Measurements from ENCODE around the gene ZNF384. TPM values are rescaled to one million over a fixed set of nuclear protein-coding genes. Genes with fewer than 3 reads are reported as not detected.

Gene ZNF384
- total and polyA plus RNA-seq, 2 of the 8 experiments (the other 6 are each of a cell fraction or from before 2014, with no cell fraction given) = 59.0 to 59.6 TPM

- TF ChIP-seq SUZ12 (IDR thresholded peaks at IDR 0.05; ENCODE audit: low read length) (0 out of 2 replicates have a peak, but pooled peaks have one; percentile 11), HDAC2 (IDR thresholded peaks at IDR 0.05; ENCODE audit: borderline replicate concordance in 1 of 2, low read depth in 2 of 2, low read length in 2 of 2) (peak in 1 of 2 experiments; percentile 79; a peak in 2 of 4 replicates), HDAC6 (IDR thresholded peaks at IDR 0.05; ENCODE audit: low read depth, low read length) (no peak), CHD1 (IDR thresholded peaks at IDR 0.05; ENCODE audit: low read depth, low read length) (no peak), MAX (IDR thresholded peaks at IDR 0.05) (peak; percentile 100), CEBPB (IDR thresholded peaks at IDR 0.05; ENCODE audit: low read depth, low read length) (no peak), RAD21 (IDR thresholded peaks at IDR 0.05 in 1 of 2, conservative IDR thresholded peaks at IDR 0.05 in 1 of 2; ENCODE audit: low read depth in 2 of 2, low read length in 2 of 2) (peak; percentile 53 to 67; a peak in 3 of 4 replicates), ATF2 (IDR thresholded peaks at IDR 0.05; ENCODE audit: low read length) (no peak; the same call in 1 of the 2 replicates), CBX5 (IDR thresholded peaks at IDR 0.05; ENCODE audit: low read depth, low read length) (no peak), TEAD4 (IDR thresholded peaks at IDR 0.05; ENCODE audit: low read depth, low read length) (no peak; the same call in 1 of the 2 replicates), PHF8 (conservative IDR thresholded peaks at IDR 0.05; ENCODE audit: low read depth, low read length) (peak; percentile 54; the same call in 1 of the 2 replicates), SP4 (IDR thresholded peaks at IDR 0.05; ENCODE audit: low read length) (0 out of 2 replicates have a peak, but pooled peaks have one; percentile 53), NRF1 (IDR thresholded peaks at IDR 0.05; ENCODE audit: low read depth, low read length) (no peak), ZNF274 (IDR thresholded peaks at IDR 0.05; ENCODE audit: borderline replicate concordance, extremely low read depth, low read length) (no peak), POU5F1 (IDR thresholded peaks at IDR 0.05; ENCODE audit: low read depth, low read length) (no peak), RBBP5 (IDR thresholded peaks at IDR 0.05; ENCODE audit: borderline replicate concordance, low read depth, low read length) (peak; percentile 79; the same call in 1 of the 2 replicates), RXRA (IDR thresholded peaks at IDR 0.05; ENCODE audit: insufficient read depth, low read depth, low read length) (no peak), EP300 (IDR thresholded peaks at IDR 0.05; ENCODE audit: borderline replicate concordance in 1 of 2, low read depth in 2 of 2, low read length in 2 of 2) (0 out of 3 replicates have a peak, but pooled peaks of 1 of the 2 experiments have one; percentile 40), JUND (IDR thresholded peaks at IDR 0.05; ENCODE audit: low read length) (peak; percentile 25; the same call in 1 of the 2 replicates), CHD2 (IDR thresholded peaks at IDR 0.05; ENCODE audit: low read length) (peak; percentile 51), SIX5 (IDR thresholded peaks at IDR 0.05; ENCODE audit: low read depth, low read length) (no peak)
Measured at GRCh38 chr12:6620137-6620884, 68.9 kb downstream of the ZNF384 start (continued).

All from H1 (cell line).